ENCODE measurements around the gene CPSF4.
"Not testable (repeated sequence)": the region's sequence is repeated elsewhere in the genome, so short reads cannot be mapped to it uniquely, and the experiment has no call there.

Gene CPSF4

GRCh38 chr7:99489235-99489634 lies 50.5 kb downstream of the CPSF4 start:
- no peak for DNase-seq (ENCODE audit: low read depth in 1 of 2, low spot score in 1 of 2)

GRCh38 chr7:99490878-99491277 lies 52.1 kb downstream of the CPSF4 start:
- no peak for DNase-seq (ENCODE audit: low read depth in 1 of 2, low spot score in 1 of 2)

GRCh38 chr7:99493823-99494222 lies 55.1 kb downstream of the CPSF4 start:
- no peak for DNase-seq (ENCODE audit: low read depth in 1 of 2, low spot score in 1 of 2)

- no peak for DNase-seq (ENCODE audit: low read depth in 1 of 2, low spot score in 1 of 2)
Measured at GRCh38 chr7:99497766-99498545, 59.2 kb downstream of the CPSF4 start.

GRCh38 chr7:99498546-99498944 lies 59.8 kb downstream of the CPSF4 start:
- DNase-seq (ENCODE audit: low read depth in 1 of 2, low spot score in 1 of 2), result no peak

- DNase-seq (ENCODE audit: low read depth in 1 of 2, low spot score in 1 of 2), result no peak
Measured at GRCh38 chr7:99499371-99499720, 60.6 kb downstream of the CPSF4 start.

GRCh38 chr7:99499721-99500636 lies 61.2 kb downstream of the CPSF4 start, which contains the start of gene ZNF394:
ZNF394 (minus strand) TSS chr7:99500281; CDS start chr7:99500093, 188 bp downstream.
- DNase-seq (ENCODE audit: low read depth in 1 of 2, low spot score in 1 of 2), result peak; percentile 77 to 82

- DNase-seq (ENCODE audit: low read depth in 1 of 2, low spot score in 1 of 2), result no peak
Measured at GRCh38 chr7:99500637-99501009, 61.9 kb downstream of the CPSF4 start.

GRCh38 chr7:99501236-99501635 lies 62.5 kb downstream of the CPSF4 start:
- DNase-seq (ENCODE audit: low read depth in 1 of 2, low spot score in 1 of 2), result not testable (repeated sequence)

- DNase-seq (ENCODE audit: low read depth in 1 of 2, low spot score in 1 of 2), result no peak
Measured at GRCh38 chr7:99504281-99504602, 65.5 kb downstream of the CPSF4 start.

GRCh38 chr7:99504603-99505323 lies 66.0 kb downstream of the CPSF4 start, which contains the start of gene ZKSCAN5:
ZKSCAN5 (plus strand) TSS chr7:99504662; CDS start chr7:99506045, 1,383 bp downstream.
- peak; percentile 94 to 95 for DNase-seq (ENCODE audit: low read depth in 1 of 2, low spot score in 1 of 2)

- no peak for DNase-seq (ENCODE audit: low read depth in 1 of 2, low spot score in 1 of 2)
Measured at GRCh38 chr7:99505324-99505662, 66.5 kb downstream of the CPSF4 start.
